GM23338 (cell line): ENCODE measurements around the gene CFAP410. TPM values are rescaled to one million over a fixed set of nuclear protein-coding genes. Genes with fewer than 3 reads are reported as not detected.

Experiments used
- ATAC-seq: fragments of 200-7000 bp; cut with Tn5 transposase; 3 replicates; pipeline ENCODE4 v1.9.1; 2020
- DNase-seq: peaks from one replicate; pipeline ENCODE4 v3.0.0-alpha.2; 2015; ENCODE audit warnings: low spot score
- H2AFZ ChIP-seq: fragments of 200-600 bp; sonication (generic); 2 replicates; pipeline ENCODE4 v1.8.0; 2016; ENCODE audit warnings: antibody characterized with exemption, mild to moderate bottlenecking, moderate library complexity
- H3F3A ChIP-seq: fragments of 200-600 bp; sonication (generic); replicated peaks from 2 replicates; pipeline ENCODE4 v1.8.0; 2017; ENCODE audit warnings: antibody characterized with exemption, mixed run types, low read depth
- H3K27ac ChIP-seq: fragments of 200-600 bp; sonication (generic); 2 replicates; pipeline ENCODE4 v1.6.1; 2016; ENCODE audit warnings: low read depth
- H3K27me3 ChIP-seq: fragments of 200-600 bp; sonication (generic); 2 replicates; pipeline ENCODE4 v1.8.0; 2016; ENCODE audit warnings: mild to moderate bottlenecking, mixed run types, moderate library complexity; ENCODE audit not compliant: insufficient read depth
- H3K36me3 ChIP-seq: fragments of 200-600 bp; sonication (generic); 2 replicates; pipeline ENCODE4 v1.8.0; 2016; ENCODE audit warnings: mild to moderate bottlenecking; ENCODE audit not compliant: insufficient read depth
- H3K4me1 ChIP-seq: fragments of 200-600 bp; sonication (generic); 2 replicates; pipeline ENCODE4 v1.8.0; 2016; ENCODE audit warnings: mild to moderate bottlenecking, moderate library complexity; ENCODE audit not compliant: insufficient read depth
- H3K4me2 ChIP-seq: fragments of 200-600 bp; sonication (generic); 2 replicates; pipeline ENCODE4 v1.7.1; 2017; ENCODE audit warnings: mixed run types
- H3K4me3 ChIP-seq: fragments of 200-600 bp; sonication (generic); 2 replicates; pipeline ENCODE4 v1.6.1; 2016; ENCODE audit warnings: mixed run types
- H3K79me2 ChIP-seq: fragments of 200-600 bp; sonication (generic); replicated peaks from 2 replicates; pipeline ENCODE4 v1.8.0; 2017; ENCODE audit warnings: mild to moderate bottlenecking; ENCODE audit not compliant: insufficient read depth
- H3K9me2 ChIP-seq: fragments of 200-600 bp; sonication (generic); 2 replicates; pipeline ENCODE4 v1.8.0; 2017; ENCODE audit not compliant: insufficient read depth
- H4K20me1 ChIP-seq: fragments of 200-600 bp; sonication (generic); replicated peaks from 2 replicates; pipeline ENCODE4 v1.8.0; 2017; ENCODE audit warnings: mild to moderate bottlenecking; ENCODE audit not compliant: insufficient read depth
- H3K27ac Mint-ChIP-seq: 2 replicates; pipeline ENCODE4 v1.8.0; 2020; ENCODE audit warnings: inconsistent platforms, mild to moderate bottlenecking, moderate library complexity, mixed read lengths
- H3K27me3 Mint-ChIP-seq: 3 replicates; pipeline ENCODE4 v1.8.0; 2022; ENCODE audit warnings: low read depth, mild to moderate bottlenecking, moderate library complexity, mixed read lengths, inconsistent platforms; ENCODE audit not compliant: insufficient read depth, poor library complexity
- H3K36me3 Mint-ChIP-seq: 3 replicates; pipeline ENCODE4 v1.8.0; 2021; ENCODE audit warnings: low read depth, mild to moderate bottlenecking, inconsistent platforms, moderate library complexity, mixed read lengths
- H3K4me1 Mint-ChIP-seq: 3 replicates; pipeline ENCODE4 v1.8.0; 2020; ENCODE audit warnings: mild to moderate bottlenecking, inconsistent platforms, mixed read lengths
- H3K4me3 Mint-ChIP-seq: 3 replicates; pipeline ENCODE4 v1.8.0; 2021; ENCODE audit warnings: moderate library complexity, mild to moderate bottlenecking, inconsistent platforms, mixed read lengths
- H3K9me3 Mint-ChIP-seq: 3 replicates; pipeline ENCODE4 v1.8.0; 2020; ENCODE audit warnings: moderate library complexity, mild to moderate bottlenecking, inconsistent platforms, mixed read lengths
- CREB1 ChIP-seq: fragments of 250-450 bp; sonication (Bioruptor Pico); IDR thresholded peaks from 2 replicates; pipeline ENCODE4 v1.5.0; 2020; ENCODE audit warnings: low read depth, mild to moderate bottlenecking, moderate library complexity
- CTCF ChIP-seq, 2 experiments: fragments of 200-600 bp in 1 of 2; sonication (generic) in 1 of 2; conservative IDR thresholded peaks; 2 replicates each; pipeline versions ENCODE4 v1.5.1 to v1.6.1; 2016 to 2017; ENCODE audit warnings: antibody characterized with exemption in 2 of 2, low read depth in 2 of 2, mild to moderate bottlenecking in 2 of 2, moderate library complexity in 1 of 2
- EZH2 ChIP-seq: fragments of 200-600 bp; sonication (generic); IDR thresholded peaks from one replicate; pipeline ENCODE4 v1.8.0; 2017; ENCODE audit warnings: antibody characterized with exemption, mild to moderate bottlenecking, low read depth; ENCODE audit not compliant: unreplicated experiment
- EZH2phosphoT487 ChIP-seq: fragments of 200-600 bp; sonication (generic); IDR thresholded peaks from one replicate; pipeline ENCODE4 v1.8.1; 2018; ENCODE audit warnings: antibody characterized with exemption; ENCODE audit not compliant: unreplicated experiment
- JUNB ChIP-seq: IDR thresholded peaks from one replicate; pipeline ENCODE4 v1.6.1; 2016; ENCODE audit warnings: antibody characterized with exemption; ENCODE audit not compliant: unreplicated experiment
- NANOG ChIP-seq: IDR thresholded peaks from 2 replicates; pipeline ENCODE4 v1.6.1; 2016; ENCODE audit warnings: antibody characterized with exemption, borderline replicate concordance
- POLR2AphosphoS5 ChIP-seq: IDR thresholded peaks from 2 replicates; pipeline ENCODE4 v1.6.1; 2016; ENCODE audit warnings: antibody characterized with exemption, low read depth
- STAT1 ChIP-seq: IDR thresholded peaks from one replicate; pipeline ENCODE4 v1.6.1; 2016; ENCODE audit warnings: antibody characterized with exemption; ENCODE audit not compliant: unreplicated experiment
- ZNF114 ChIP-seq: fragments of 250-450 bp; sonication (Bioruptor Pico); IDR thresholded peaks from 2 replicates; pipeline ENCODE4 v1.5.0; 2020; ENCODE audit warnings: mild to moderate bottlenecking, moderate library complexity
- ZNF331 ChIP-seq: fragments of 250-450 bp; sonication (Bioruptor Pico); IDR thresholded peaks from 2 replicates; pipeline ENCODE4 v1.5.0; 2020; ENCODE audit warnings: low read depth, mild to moderate bottlenecking, moderate library complexity
- ZNF462 ChIP-seq: fragments of 250-450 bp; sonication (Bioruptor Pico); IDR thresholded peaks from 2 replicates; pipeline ENCODE4 v1.5.0; 2020; ENCODE audit warnings: mild to moderate bottlenecking, moderate library complexity
- polyA plus RNA-seq: library from polyadenylated mRNA; unstranded; fragments of >200 nt; fragmentation: Nextera tagmentation; extraction: Ambion mirVana; gene quantifications from 2 replicates; pipeline ENCODE4 v1.2.1, GENCODE V29; 2016
- total RNA-seq: library from RNA; depleted of rRNA; stranded (reverse); fragments of >200 nt; shearing (Covaris generic); gene quantifications from 2 replicates; pipeline ENCODE4 v1.2.3, GENCODE V29; 2014
- TF ChIP-seq, protein P1 (sequence below): IDR thresholded peaks from 2 replicates; pipeline ENCODE4 v1.6.1; 2016; ENCODE audit warnings: antibody characterized with exemption
- TF ChIP-seq, protein P2 (sequence below): IDR thresholded peaks from one replicate; pipeline ENCODE4 v1.6.1; 2018; ENCODE audit warnings: antibody characterized with exemption; ENCODE audit not compliant: unreplicated experiment

Gene CFAP410
- total and polyA plus RNA-seq, 2 experiments from 2014 or later = 11.0 to 24.0 TPM

DNA sequence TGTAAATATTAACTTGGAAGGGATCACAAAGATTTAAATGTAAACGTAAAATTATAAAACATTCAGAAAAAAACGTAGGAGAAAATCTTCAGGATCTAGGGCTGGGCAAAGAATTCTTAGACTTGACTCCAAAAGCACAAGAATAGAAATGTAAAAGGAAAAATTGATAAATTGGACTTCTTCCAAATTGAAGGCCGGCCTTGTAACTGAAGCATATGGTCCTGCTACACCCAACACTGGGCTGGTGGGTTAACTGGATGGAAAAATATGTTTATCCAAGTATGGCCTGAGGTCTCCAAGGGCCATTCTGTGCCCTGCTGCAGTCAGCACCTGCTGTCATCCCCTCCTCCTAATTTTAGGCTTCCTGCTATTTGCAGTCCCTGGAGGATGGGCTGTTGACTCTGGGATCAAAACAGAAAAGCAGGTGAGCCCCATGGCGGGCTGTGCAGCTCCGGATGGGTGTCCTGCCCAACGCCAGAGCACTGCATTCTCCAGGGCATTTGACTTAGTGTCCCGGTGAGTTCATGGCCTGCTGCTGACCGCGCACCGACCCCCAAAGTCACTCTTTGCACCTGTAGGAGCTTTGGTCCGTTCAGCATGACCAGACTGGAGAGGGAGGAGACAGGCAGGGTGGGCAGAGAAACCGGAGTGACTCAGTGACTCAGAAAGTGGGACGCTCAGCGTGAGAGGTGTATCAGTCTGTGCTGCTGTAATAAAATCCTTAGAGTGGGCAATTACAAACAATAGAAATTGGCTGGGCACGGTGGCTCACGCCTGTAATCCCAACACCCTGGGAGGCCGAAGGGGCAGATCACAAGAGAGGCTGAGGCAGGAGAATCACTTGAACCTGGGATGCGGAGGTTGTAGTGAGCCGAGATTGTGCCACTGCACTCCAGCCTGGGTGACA lies 59.6 kb downstream of the CFAP410 start:
- Histone ChIP-seq H3K9me2 (no peaks in the 10 kb centered on the region), H3K27ac (no peak overlapping the region), H4K20me1 (no peaks in the 10 kb centered on the region), H3K27me3 (no peaks in the 10 kb centered on the region), H3K79me2 (no peaks in the 10 kb centered on the region), H3K4me3 (no peak overlapping the region), H3K36me3 (no peaks in the 10 kb centered on the region), H3F3A (no peaks in the 10 kb centered on the region), H3K4me2 (no peak overlapping the region), H2AFZ (no peak overlapping the region), H3K4me1 (peaks cover 5% of the 10 kb centered on the region)
- TF ChIP-seq, protein P1, sequence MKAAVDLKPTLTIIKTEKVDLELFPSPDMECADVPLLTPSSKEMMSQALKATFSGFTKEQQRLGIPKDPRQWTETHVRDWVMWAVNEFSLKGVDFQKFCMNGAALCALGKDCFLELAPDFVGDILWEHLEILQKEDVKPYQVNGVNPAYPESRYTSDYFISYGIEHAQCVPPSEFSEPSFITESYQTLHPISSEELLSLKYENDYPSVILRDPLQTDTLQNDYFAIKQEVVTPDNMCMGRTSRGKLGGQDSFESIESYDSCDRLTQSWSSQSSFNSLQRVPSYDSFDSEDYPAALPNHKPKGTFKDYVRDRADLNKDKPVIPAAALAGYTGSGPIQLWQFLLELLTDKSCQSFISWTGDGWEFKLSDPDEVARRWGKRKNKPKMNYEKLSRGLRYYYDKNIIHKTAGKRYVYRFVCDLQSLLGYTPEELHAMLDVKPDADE = no peak
- TF ChIP-seq EZH2 (no peak), CREB1 (CRISPR knock-in tag) (no peak), JUNB (no peak), ZNF114 (CRISPR knock-in tag) (no peak), ZNF462 (CRISPR knock-in tag) (no peak), CTCF (conservative IDR thresholded peaks at IDR 0.05; ENCODE audit: low read depth in 2 of 2) (no peak), STAT1 (no peak), EZH2phosphoT487 (no peak), ZNF331 (CRISPR knock-in tag) (no peak), POLR2AphosphoS5 (no peak), NANOG (no peak)
- TF ChIP-seq, protein P2, sequence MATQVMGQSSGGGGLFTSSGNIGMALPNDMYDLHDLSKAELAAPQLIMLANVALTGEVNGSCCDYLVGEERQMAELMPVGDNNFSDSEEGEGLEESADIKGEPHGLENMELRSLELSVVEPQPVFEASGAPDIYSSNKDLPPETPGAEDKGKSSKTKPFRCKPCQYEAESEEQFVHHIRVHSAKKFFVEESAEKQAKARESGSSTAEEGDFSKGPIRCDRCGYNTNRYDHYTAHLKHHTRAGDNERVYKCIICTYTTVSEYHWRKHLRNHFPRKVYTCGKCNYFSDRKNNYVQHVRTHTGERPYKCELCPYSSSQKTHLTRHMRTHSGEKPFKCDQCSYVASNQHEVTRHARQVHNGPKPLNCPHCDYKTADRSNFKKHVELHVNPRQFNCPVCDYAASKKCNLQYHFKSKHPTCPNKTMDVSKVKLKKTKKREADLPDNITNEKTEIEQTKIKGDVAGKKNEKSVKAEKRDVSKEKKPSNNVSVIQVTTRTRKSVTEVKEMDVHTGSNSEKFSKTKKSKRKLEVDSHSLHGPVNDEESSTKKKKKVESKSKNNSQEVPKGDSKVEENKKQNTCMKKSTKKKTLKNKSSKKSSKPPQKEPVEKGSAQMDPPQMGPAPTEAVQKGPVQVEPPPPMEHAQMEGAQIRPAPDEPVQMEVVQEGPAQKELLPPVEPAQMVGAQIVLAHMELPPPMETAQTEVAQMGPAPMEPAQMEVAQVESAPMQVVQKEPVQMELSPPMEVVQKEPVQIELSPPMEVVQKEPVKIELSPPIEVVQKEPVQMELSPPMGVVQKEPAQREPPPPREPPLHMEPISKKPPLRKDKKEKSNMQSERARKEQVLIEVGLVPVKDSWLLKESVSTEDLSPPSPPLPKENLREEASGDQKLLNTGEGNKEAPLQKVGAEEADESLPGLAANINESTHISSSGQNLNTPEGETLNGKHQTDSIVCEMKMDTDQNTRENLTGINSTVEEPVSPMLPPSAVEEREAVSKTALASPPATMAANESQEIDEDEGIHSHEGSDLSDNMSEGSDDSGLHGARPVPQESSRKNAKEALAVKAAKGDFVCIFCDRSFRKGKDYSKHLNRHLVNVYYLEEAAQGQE = no peak
- H3K9me3 Mint-ChIP-seq = no peaks in the 10 kb centered on the region
- no peak overlapping the region for H3K27ac Mint-ChIP-seq
- DNase-seq (no peak), ATAC-seq (no peak)
- H3K4me1 Mint-ChIP-seq = peaks cover 16% of the 10 kb centered on the region
- H3K4me3 Mint-ChIP-seq = no peak overlapping the region
- H3K27me3 Mint-ChIP-seq = peaks cover 13% of the 10 kb centered on the region
- H3K36me3 Mint-ChIP-seq = no peaks in the 10 kb centered on the region
